ENCODE results near the gene PROB1. TPM values are rescaled to one million over a fixed set of nuclear protein-coding genes. Genes with fewer than 3 reads are reported as not detected.

Gene PROB1
- total RNA-seq, 2 donors from 2014 or later = 1.9 to 4.9 TPM

DNA sequence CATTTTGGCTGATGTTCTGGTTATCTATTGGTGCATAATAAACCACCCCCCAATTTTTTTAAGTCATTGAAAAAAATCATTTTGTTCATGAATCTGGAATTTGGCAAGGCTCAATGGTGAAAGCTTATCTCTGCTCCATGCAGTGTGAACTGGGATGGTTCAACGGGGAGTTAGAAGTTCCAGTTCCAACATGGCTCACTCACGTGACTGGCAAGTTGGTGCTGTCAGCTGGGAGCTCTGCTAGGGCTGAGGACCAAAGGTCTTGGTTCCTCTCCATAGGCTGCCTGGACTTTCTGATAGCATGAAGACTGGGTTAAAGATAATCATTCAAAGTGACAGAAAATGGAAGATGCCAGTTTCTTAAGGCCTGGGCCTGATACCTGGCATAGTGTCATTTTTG is 12.1 kb upstream of the PROB1 start:
- no peaks in the 10 kb centered on the region for H3K27me3 ChIP-seq (replicated peaks; ENCODE audit: insufficient read depth)
- no peak for DNase-seq (ENCODE audit: low spot score)
- H3K27ac ChIP-seq = no peak overlapping the region
- no peaks in the 10 kb centered on the region for H3K36me3 ChIP-seq
- no peak for ATAC-seq (ENCODE audit: insufficient number of reproducible peaks, low FRiP score, low read depth)
- H3K4me3 ChIP-seq = no peak overlapping the region
- TF ChIP-seq CTCF (IDR thresholded peaks at IDR 0.05) = no peak
- no peaks in the 10 kb centered on the region for H3K9me3 ChIP-seq
- peaks cover 13 to 36% of the 10 kb centered on the region in 2 donors for H3K4me1 ChIP-seq (ENCODE audit: control insufficient read depth in 1 of 2, low read depth in 2 of 2)

- Histone ChIP-seq H3K4me3 (peak overlapping the region; percentile 67), H3K9me3 (no peaks in the 10 kb centered on the region), H3K27me3 (replicated peaks; ENCODE audit: insufficient read depth) (no peaks in the 10 kb centered on the region), H3K27ac (peak overlapping the region; percentile 82 to 86), H3K36me3 (no peaks in the 10 kb centered on the region), H3K4me1 (ENCODE audit: control insufficient read depth in 1 of 2, low read depth in 2 of 2) (peaks cover 4 to 18% of the 10 kb centered on the region in 2 donors)
- no peak for ATAC-seq (ENCODE audit: insufficient number of reproducible peaks, low FRiP score, low read depth)
- DNase-seq (ENCODE audit: low spot score) = no peak
- no peak for TF ChIP-seq CTCF (IDR thresholded peaks at IDR 0.05)
Measured at GRCh38 chr5:139404484-139404840, 9.6 kb upstream of the PROB1 start.

DNA sequence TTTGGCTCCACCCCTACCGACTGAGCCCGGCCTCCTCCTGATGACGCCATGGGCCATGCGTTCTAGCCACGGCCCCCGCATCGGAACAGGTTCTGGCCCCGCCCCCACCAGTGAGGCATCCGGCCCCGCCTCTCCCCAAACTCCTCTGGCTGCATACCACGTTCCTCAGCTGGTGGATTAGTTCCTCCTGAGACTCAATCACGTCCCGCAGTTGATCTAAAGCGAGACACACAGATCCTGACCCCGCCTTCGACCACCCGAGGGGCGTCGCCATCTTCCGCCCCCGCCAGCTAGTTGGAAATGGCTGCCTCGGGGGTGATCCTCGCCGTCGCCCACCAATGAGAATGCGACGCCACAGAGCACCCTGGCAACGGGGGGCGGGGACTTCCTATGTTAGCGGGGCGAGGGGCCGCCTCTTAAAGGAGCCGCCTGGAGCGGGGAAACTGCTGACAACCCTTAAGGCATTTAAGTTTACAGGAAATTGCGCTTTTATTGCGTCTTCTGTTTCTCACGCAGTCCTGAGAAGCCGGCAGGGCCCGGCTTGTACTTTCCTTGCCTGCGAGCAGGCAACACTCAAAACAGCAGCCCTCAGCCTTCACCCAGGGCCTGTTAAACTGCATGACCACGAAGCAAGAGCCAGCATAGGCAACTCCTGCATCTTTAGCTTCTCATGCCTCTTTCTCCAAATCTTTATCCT is 9.0 kb upstream of the PROB1 start, which contains the start of gene SPATA24:
Gene SPATA24 (minus strand): TSS at position 303 of the 697 bp plus-strand sequence. CDS start 29 bp downstream, at position 274.
- Histone ChIP-seq H3K4me3 (peak within 1 kb of the TSS; percentile 67), H3K27ac (peak within 1 kb of the TSS; percentile 82 to 86), H3K9me3 (no peaks in the 10 kb centered on the region), H3K36me3 (no peaks in the 10 kb centered on the region), H3K4me1 (ENCODE audit: control insufficient read depth in 1 of 2, low read depth in 2 of 2) (peaks cover 4 to 18% of the 10 kb centered on the region in 2 donors), H3K27me3 (replicated peaks; ENCODE audit: insufficient read depth) (no peaks in the 10 kb centered on the region)
- peak; percentile 95 for DNase-seq (ENCODE audit: low spot score)
- no peak for TF ChIP-seq CTCF (IDR thresholded peaks at IDR 0.05)
- peak; percentile 93 for ATAC-seq (ENCODE audit: insufficient number of reproducible peaks, low FRiP score, low read depth)

DNA sequence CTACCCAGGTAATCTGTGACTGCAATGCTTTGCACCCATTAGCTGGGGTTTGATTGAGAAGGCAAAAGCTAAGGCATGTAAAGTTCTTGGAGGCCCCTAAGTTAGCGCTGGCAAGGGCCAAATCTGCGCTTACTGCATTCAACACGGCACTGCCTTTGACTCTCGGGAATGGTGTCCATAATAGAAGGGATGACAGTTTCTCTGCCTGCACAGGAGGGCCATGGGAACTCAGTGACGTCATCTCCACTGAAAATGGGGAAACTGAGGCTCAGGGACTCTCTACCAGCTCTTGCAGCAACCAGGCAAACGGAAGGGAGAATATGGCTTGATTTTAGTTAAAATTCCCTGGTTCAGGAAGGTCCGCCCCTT is 8.5 kb upstream of the PROB1 start:
- Histone ChIP-seq H3K4me1 (ENCODE audit: control insufficient read depth in 1 of 2, low read depth in 2 of 2) (peaks cover 4 to 18% of the 10 kb centered on the region in 2 donors), H3K36me3 (no peaks in the 10 kb centered on the region), H3K4me3 (peak overlapping the region; percentile 67), H3K27me3 (replicated peaks; ENCODE audit: insufficient read depth) (no peaks in the 10 kb centered on the region), H3K9me3 (no peaks in the 10 kb centered on the region), H3K27ac (peak overlapping the region; percentile 82 to 86)
- DNase-seq (ENCODE audit: low spot score) = no peak
- no peak for ATAC-seq (ENCODE audit: insufficient number of reproducible peaks, low FRiP score, low read depth)
- TF ChIP-seq CTCF (IDR thresholded peaks at IDR 0.05) = no peak

GRCh38 chr5:139402561-139403158 is 7.8 kb upstream of the PROB1 start:
- Histone ChIP-seq H3K27ac (peak overlapping the region; percentile 82 to 86), H3K4me1 (ENCODE audit: control insufficient read depth in 1 of 2, low read depth in 2 of 2) (peaks cover 4 to 18% of the 10 kb centered on the region in 2 donors), H3K36me3 (no peaks in the 10 kb centered on the region), H3K9me3 (no peaks in the 10 kb centered on the region), H3K4me3 (no peak overlapping the region), H3K27me3 (replicated peaks; ENCODE audit: insufficient read depth) (no peaks in the 10 kb centered on the region)
- no peak for TF ChIP-seq CTCF (IDR thresholded peaks at IDR 0.05)
- ATAC-seq (ENCODE audit: insufficient number of reproducible peaks, low FRiP score, low read depth) = no peak
- DNase-seq (ENCODE audit: low spot score) = no peak

Data from thoracic aorta (tissue), 2 donors.